ENCODE measurements around the gene SLC6A20. TPM values are rescaled to one million over a fixed set of nuclear protein-coding genes. Genes with fewer than 3 reads are reported as not detected.
A peak's percentile ranks its signal among the peaks of the same experiment; 100 is the strongest.

SLC6A20 gene
- total RNA-seq, 4 donors from 2014 or later = 0.19 to 0.33 (median 0.29) TPM; not detected in 1

DNA sequence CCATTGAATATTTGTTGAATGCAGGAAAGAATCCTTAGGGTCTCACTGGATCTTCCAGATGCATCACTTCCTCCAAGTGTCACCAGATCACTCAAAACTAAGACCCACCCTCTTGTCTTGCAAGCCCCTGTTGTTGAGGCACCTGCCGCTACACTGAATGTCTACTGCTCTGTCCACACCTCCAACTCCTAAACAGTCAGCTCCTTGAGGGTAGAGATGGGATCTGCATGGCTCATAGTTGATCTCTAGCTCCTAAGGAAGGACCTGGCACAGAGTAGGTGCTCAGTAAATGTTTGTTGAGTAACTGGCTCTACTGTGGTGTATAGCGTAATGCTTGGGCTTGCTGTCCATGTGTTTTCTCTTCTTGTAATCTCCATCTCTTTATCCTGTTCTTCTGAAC lies 8.8 kb downstream of the SLC6A20 start:
- DNase-seq (ENCODE audit: extremely low spot score) = peak; percentile 77
- H3K9me3 ChIP-seq = peaks cover 0 to 14% (median 8%) of the 10 kb centered on the region in 4 donors
- 94% methylated on average over 2 of the region's 2 CpGs for WGBS
- no peak overlapping the region for H3K27ac ChIP-seq (replicated peaks in 1 of 4)
- TF ChIP-seq POLR2AphosphoS5 (IDR thresholded peaks at IDR 0.05) (no peak), POLR2A (IDR thresholded peaks at IDR 0.05; ENCODE audit: low read depth) (no peak), EP300 (IDR thresholded peaks at IDR 0.05) (no peak)
- TF ChIP-seq, protein P1, sequence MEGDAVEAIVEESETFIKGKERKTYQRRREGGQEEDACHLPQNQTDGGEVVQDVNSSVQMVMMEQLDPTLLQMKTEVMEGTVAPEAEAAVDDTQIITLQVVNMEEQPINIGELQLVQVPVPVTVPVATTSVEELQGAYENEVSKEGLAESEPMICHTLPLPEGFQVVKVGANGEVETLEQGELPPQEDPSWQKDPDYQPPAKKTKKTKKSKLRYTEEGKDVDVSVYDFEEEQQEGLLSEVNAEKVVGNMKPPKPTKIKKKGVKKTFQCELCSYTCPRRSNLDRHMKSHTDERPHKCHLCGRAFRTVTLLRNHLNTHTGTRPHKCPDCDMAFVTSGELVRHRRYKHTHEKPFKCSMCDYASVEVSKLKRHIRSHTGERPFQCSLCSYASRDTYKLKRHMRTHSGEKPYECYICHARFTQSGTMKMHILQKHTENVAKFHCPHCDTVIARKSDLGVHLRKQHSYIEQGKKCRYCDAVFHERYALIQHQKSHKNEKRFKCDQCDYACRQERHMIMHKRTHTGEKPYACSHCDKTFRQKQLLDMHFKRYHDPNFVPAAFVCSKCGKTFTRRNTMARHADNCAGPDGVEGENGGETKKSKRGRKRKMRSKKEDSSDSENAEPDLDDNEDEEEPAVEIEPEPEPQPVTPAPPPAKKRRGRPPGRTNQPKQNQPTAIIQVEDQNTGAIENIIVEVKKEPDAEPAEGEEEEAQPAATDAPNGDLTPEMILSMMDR (IDR thresholded peaks at IDR 0.05) = no peak
- no peaks in the 10 kb centered on the region for H3K36me3 ChIP-seq
- no peaks in the 10 kb centered on the region for H3K27me3 ChIP-seq
- intact Hi-C loops (cut with DNase I) = no loop called here
- H3K4me1 ChIP-seq = no peaks in the 10 kb centered on the region
- H3K4me3 ChIP-seq = no peak overlapping the region

GRCh38 chr3:45786801-45787495 lies 9.4 kb downstream of the SLC6A20 start:
- DNase-seq (ENCODE audit: extremely low spot score) = peak; percentile 66
- TF ChIP-seq EP300 (IDR thresholded peaks at IDR 0.05) (no peak), POLR2A (IDR thresholded peaks at IDR 0.05; ENCODE audit: low read depth) (no peak), POLR2AphosphoS5 (IDR thresholded peaks at IDR 0.05) (no peak)
- TF ChIP-seq, protein P1 (IDR thresholded peaks at IDR 0.05) = no peak
- H3K27ac ChIP-seq (replicated peaks in 1 of 4) = no peak overlapping the region
- peaks cover 0 to 14% (median 8%) of the 10 kb centered on the region in 4 donors for H3K9me3 ChIP-seq
- WGBS = 73% methylated on average over 4 of the region's 4 CpGs
- no peaks in the 10 kb centered on the region for H3K4me1 ChIP-seq
- no peaks in the 10 kb centered on the region for H3K27me3 ChIP-seq
- intact Hi-C loops (cut with DNase I) = no loop called here
- no peak overlapping the region for H3K4me3 ChIP-seq
- no peaks in the 10 kb centered on the region for H3K36me3 ChIP-seq

- H3K4me3 ChIP-seq = no peak overlapping the region
- intact Hi-C loops (cut with DNase I) = no loop called here
- no peak overlapping the region for H3K27ac ChIP-seq (replicated peaks in 1 of 4)
- no peak for TF ChIP-seq EP300 (IDR thresholded peaks at IDR 0.05)
- TF ChIP-seq, protein P1 (IDR thresholded peaks at IDR 0.05) = no peak
- TF ChIP-seq POLR2AphosphoS5 (IDR thresholded peaks at IDR 0.05) = no peak
- TF ChIP-seq POLR2A (IDR thresholded peaks at IDR 0.05; ENCODE audit: low read depth) = no peak
- H3K36me3 ChIP-seq = no peaks in the 10 kb centered on the region
- 94% methylated on average over 3 of the region's 3 CpGs for WGBS
- no peaks in the 10 kb centered on the region for H3K4me1 ChIP-seq
- DNase-seq (ENCODE audit: extremely low spot score) = peak; percentile 89
- H3K27me3 ChIP-seq = no peaks in the 10 kb centered on the region
- peaks cover 0 to 14% (median 8%) of the 10 kb centered on the region in 4 donors for H3K9me3 ChIP-seq
Measured at GRCh38 chr3:45785605-45786150, 10.7 kb downstream of the SLC6A20 start.

GRCh38 chr3:45783667-45784066 lies 12.7 kb downstream of the SLC6A20 start:
- H3K36me3 ChIP-seq = no peaks in the 10 kb centered on the region
- no peak overlapping the region for H3K27ac ChIP-seq (replicated peaks in 1 of 4)
- no peaks in the 10 kb centered on the region for H3K27me3 ChIP-seq
- 97% methylated on average over 3 of the region's 3 CpGs for WGBS
- H3K9me3 ChIP-seq = peaks cover 0 to 2% (median 0%) of the 10 kb centered on the region in 4 donors
- H3K4me1 ChIP-seq = no peaks in the 10 kb centered on the region
- H3K4me3 ChIP-seq = no peak overlapping the region
- intact Hi-C loops (cut with DNase I) = no loop called here
- TF ChIP-seq POLR2AphosphoS5 (IDR thresholded peaks at IDR 0.05) = no peak
- TF ChIP-seq EP300 (IDR thresholded peaks at IDR 0.05) = no peak
- TF ChIP-seq POLR2A (IDR thresholded peaks at IDR 0.05; ENCODE audit: low read depth) = no peak
- TF ChIP-seq, protein P1 (IDR thresholded peaks at IDR 0.05) = no peak
- no peak for DNase-seq (ENCODE audit: extremely low spot score)

Data from esophagus muscularis mucosa (tissue), 4 donors.